Gastroesophageal sphincter (tissue), 2 donors: ENCODE measurements around the gene APBA1.

Experiments
- EP300 ChIP-seq: sonication (generic); formaldehyde crosslinking; IDR thresholded peaks from one replicate; pipeline ENCODE4 v1.6.1; 2017; ENCODE audit warnings: antibody characterized with exemption, mild to moderate bottlenecking
- POLR2A ChIP-seq, 2 donors: fragments of 450-650 bp; IDR thresholded peaks; one replicate each; pipeline ENCODE4 v1.6.1; 2017; ENCODE audit warnings: antibody characterized with exemption in 2 of 2, mild to moderate bottlenecking in 2 of 2, moderate library complexity in 1 of 2

GRCh38 chr9:69697475-69697874, 25.3 kb upstream of the APBA1 start:
- TF ChIP-seq EP300 (no peak), POLR2A (IDR thresholded peaks at IDR 0.05) (no peak)
